Liver (tissue), 9 donors: ENCODE data around the gene HNRNPR. TPM values are rescaled to one million over a fixed set of nuclear protein-coding genes. Genes with fewer than 3 reads are reported as not detected.

Experiments used
- DNase-seq: peaks from one replicate; pipeline ENCODE4 v3.0.0-alpha.2; 2017; ENCODE audit warnings: low spot score
- H3K27ac ChIP-seq, 2 donors: one replicate each; pipeline ENCODE4 v1.7.0; 2013; ENCODE audit warnings: inconsistent platforms in 2 of 2, low read length in 2 of 2, control low read depth in 1 of 2, low read depth in 1 of 2, mild to moderate bottlenecking in 1 of 2
- H3K27me3 ChIP-seq, 4 donors: one replicate each; pipeline versions ENCODE4 v1.6.1 to v1.7.0; 2013; ENCODE audit warnings: low read length in 3 of 4, inconsistent platforms in 1 of 4, mild to moderate bottlenecking in 1 of 4, moderate library complexity in 1 of 4; ENCODE audit not compliant: control insufficient read depth in 4 of 4, insufficient read depth in 4 of 4
- H3K36me3 ChIP-seq, 4 donors: one replicate each; pipeline versions ENCODE4 v1.6.1 to v1.7.0; 2013; ENCODE audit warnings: low read length in 3 of 4, mild to moderate bottlenecking in 3 of 4, low read depth in 1 of 4, moderate library complexity in 1 of 4; ENCODE audit not compliant: control insufficient read depth in 4 of 4, insufficient read depth in 3 of 4
- H3K4me1 ChIP-seq, 4 donors: one replicate each; pipeline versions ENCODE4 v1.6.1 to v1.7.0; 2013; ENCODE audit warnings: low read length in 3 of 4, mild to moderate bottlenecking in 3 of 4, moderate library complexity in 1 of 4; ENCODE audit not compliant: control insufficient read depth in 4 of 4, insufficient read depth in 4 of 4
- H3K4me3 ChIP-seq, 3 donors: one replicate each; pipeline versions ENCODE4 v1.6.1 to v1.7.0; 2013; ENCODE audit warnings: low read length in 3 of 3, control low read depth in 1 of 3, low read depth in 1 of 3, mild to moderate bottlenecking in 1 of 3
- H3K9ac ChIP-seq, 2 donors: one replicate each; pipeline ENCODE4 v1.7.0; 2013; ENCODE audit warnings: low read length in 2 of 2, mild to moderate bottlenecking in 2 of 2, moderate library complexity in 2 of 2, control low read depth in 1 of 2, low read depth in 1 of 2
- H3K9me3 ChIP-seq, 4 donors: one replicate each; pipeline versions ENCODE4 v1.6.1 to v1.7.0; 2013; ENCODE audit warnings: low read length in 3 of 4; ENCODE audit not compliant: control insufficient read depth in 4 of 4
- ATF3 ChIP-seq: IDR thresholded peaks from 2 replicates; pipeline ENCODE4 v1.6.1; 2016; ENCODE audit warnings: antibody characterized with exemption
- CTCF ChIP-seq: fragments of 150-350 bp; IDR thresholded peaks from 2 replicates; pipeline ENCODE4 v1.5.1; 2017; ENCODE audit warnings: improper control_type of control experiment, low read depth, low read length; ENCODE audit not compliant: missing input control
- EGR1 ChIP-seq, 2 donors: IDR thresholded peaks; 2 replicates each; pipeline ENCODE4 v1.6.1; 2016 to 2018; ENCODE audit warnings: antibody characterized with exemption in 2 of 2, low read depth in 2 of 2
- FOXA1 ChIP-seq: IDR thresholded peaks from 2 replicates; pipeline ENCODE4 v1.6.1; 2016; ENCODE audit warnings: antibody characterized with exemption
- GABPA ChIP-seq, 2 donors: IDR thresholded peaks in 1 of 2; conservative IDR thresholded peaks in 1 of 2; 2 replicates each; pipeline ENCODE4 v1.6.1; 2016; ENCODE audit warnings: antibody characterized with exemption in 2 of 2, mild to moderate bottlenecking in 1 of 2, moderate library complexity in 1 of 2
- HNF4A ChIP-seq, 2 donors: conservative IDR thresholded peaks; 2 replicates each; pipeline ENCODE4 v1.6.1; 2016; ENCODE audit warnings: antibody characterized with exemption in 2 of 2, mild to moderate bottlenecking in 2 of 2
- HNF4G ChIP-seq: IDR thresholded peaks from 2 replicates; pipeline ENCODE4 v1.6.1; 2016; ENCODE audit warnings: antibody characterized with exemption
- JUND ChIP-seq, 2 donors: IDR thresholded peaks; 2 replicates each; pipeline ENCODE4 v1.6.1; 2016; ENCODE audit warnings: antibody characterized with exemption in 2 of 2
- NR2F2 ChIP-seq: IDR thresholded peaks from 2 replicates; pipeline ENCODE4 v1.6.1; 2016; ENCODE audit warnings: antibody characterized with exemption
- RAD21 ChIP-seq, 2 donors: IDR thresholded peaks; 2 replicates each; pipeline ENCODE4 v1.6.1; 2016; ENCODE audit warnings: antibody characterized with exemption in 2 of 2, mild to moderate bottlenecking in 2 of 2
- REST ChIP-seq: IDR thresholded peaks from 2 replicates; pipeline ENCODE4 v1.6.1; 2016; ENCODE audit warnings: antibody characterized with exemption, mild to moderate bottlenecking
- RXRA ChIP-seq, 2 donors: IDR thresholded peaks; 2 replicates each; pipeline ENCODE4 v1.6.1; 2017 to 2018; ENCODE audit warnings: antibody characterized with exemption in 2 of 2, mild to moderate bottlenecking in 1 of 2
- SP1 ChIP-seq: IDR thresholded peaks from 2 replicates; pipeline ENCODE4 v1.6.1; 2018; ENCODE audit warnings: antibody characterized with exemption, mild to moderate bottlenecking
- YY1 ChIP-seq: IDR thresholded peaks from 2 replicates; pipeline ENCODE4 v1.6.1; 2016; ENCODE audit warnings: antibody characterized with exemption, mild to moderate bottlenecking
- ZBTB33 ChIP-seq: IDR thresholded peaks from 2 replicates; pipeline ENCODE4 v1.6.1; 2016; ENCODE audit warnings: antibody characterized with exemption
- WGBS: extraction: QIAGEN DNeasy Blood & Tissue Kit; methylation state at CpG from one replicate; pipeline ENCODE4 v1.1.7; 2013; 5-methylcytosine and 5-hydroxymethylcytosine counted together
- polyA plus RNA-seq, 2 donors: library from polyadenylated mRNA; stranded (reverse) in 1 of 2; unstranded in 1 of 2; fragments of 200-250 nt in 1 of 2; fragments of >200 nt in 1 of 2; fragmentation: Nextera tagmentation in 1 of 2; extraction: Ambion mirVana in 1 of 2; gene quantifications; one replicate each; pipeline versions ENCODE4 v1.2.1 to v1.2.3, GENCODE V29; 2013 to 2015
- total RNA-seq, 2 donors: library from RNA; depleted of rRNA; stranded (reverse); fragments of >200 nt; gene quantifications; one replicate each; pipeline ENCODE4 v1.2.3, GENCODE V29; 2014
- donor health status: healthy.
- donor health status: healthy.
- donor health status: healthy.
- donor health status: healthy.
- donor health status: healthy.

Gene HNRNPR
- total and polyA plus RNA-seq, 4 donors, result 31.2 to 57.0 (median 38.4) TPM

- H3K4me3 ChIP-seq, result no peak overlapping the region
- H3K9me3 ChIP-seq, result no peaks in the 10 kb centered on the region
- WGBS, result 96% methylated on average over 4 of the region's 4 CpGs
- H3K27ac ChIP-seq, result no peak overlapping the region
- no peak overlapping the region for H3K9ac ChIP-seq
- no peaks in the 10 kb centered on the region for H3K36me3 ChIP-seq
- TF ChIP-seq REST (no peak), HNF4G (no peak), YY1 (no peak), FOXA1 (no peak), RXRA (IDR thresholded peaks at IDR 0.05) (no peak), ZBTB33 (no peak), JUND (IDR thresholded peaks at IDR 0.05) (no peak), ATF3 (no peak), EGR1 (IDR thresholded peaks at IDR 0.05; ENCODE audit: low read depth in 2 of 2) (no peak), NR2F2 (no peak), CTCF (no peak), HNF4A (conservative IDR thresholded peaks at IDR 0.05) (no peak), SP1 (no peak), RAD21 (IDR thresholded peaks at IDR 0.05) (no peak), GABPA (IDR thresholded peaks at IDR 0.05 in 1 of 2, conservative IDR thresholded peaks at IDR 0.05 in 1 of 2) (no peak)
- peaks cover 0 to 1% (median 0%) of the 10 kb centered on the region in 4 donors for H3K4me1 ChIP-seq
- H3K27me3 ChIP-seq, result no peaks in the 10 kb centered on the region
- DNase-seq, result no peak
These were observed 70.0 kb downstream of the HNRNPR start for GRCh38 chr1:23274134-23274505.

- H3K27me3 ChIP-seq, result no peaks in the 10 kb centered on the region
- H3K9me3 ChIP-seq, result no peaks in the 10 kb centered on the region
- TF ChIP-seq YY1, result no peak
- TF ChIP-seq RXRA (IDR thresholded peaks at IDR 0.05), result no peak
- no peak for TF ChIP-seq GABPA (IDR thresholded peaks at IDR 0.05 in 1 of 2, conservative IDR thresholded peaks at IDR 0.05 in 1 of 2)
- no peak overlapping the region for H3K27ac ChIP-seq
- H3K9ac ChIP-seq, result no peak overlapping the region
- DNase-seq, result no peak
- peaks cover 0 to 1% (median 0%) of the 10 kb centered on the region in 4 donors for H3K4me1 ChIP-seq
- 70% methylated on average over 8 of the region's 8 CpGs for WGBS
- no peak overlapping the region for H3K4me3 ChIP-seq
- no peaks in the 10 kb centered on the region for H3K36me3 ChIP-seq
These were observed 70.5 kb downstream of the HNRNPR start for GRCh38 chr1:23273450-23274133.
